SK-N-SH (cell line): Measurements from ENCODE around the gene DOCK4. TPM values are rescaled to one million over a fixed set of nuclear protein-coding genes. Genes with fewer than 3 reads are reported as not detected.
A peak's percentile ranks its signal among the peaks of the same experiment; 100 is the strongest.

Experiments used
- CTCF ChIA-PET: fragments of 300-600, 350-600 bp; formaldehyde crosslinking; extraction: SDS; loops from one replicate; lab custom pipeline; 2021; lab: Yijun Ruan, JAX
- POLR2A ChIA-PET: fragments of 350-600 bp; sonication (Branson Sonifier 250); formaldehyde crosslinking; extraction: SDS; loops from one replicate; lab custom pipeline; 2020; ENCODE audit warnings: antibody characterized with exemption, inconsistent platforms; lab: Yijun Ruan, JAX
- DNase-seq: peaks from one replicate; pipeline ENCODE4 v3.0.0; 2012
- H2AFZ ChIP-seq: fragments of 200-600 bp; sonication (generic); 2 replicates; pipeline ENCODE4 v1.8.1; 2016; ENCODE audit warnings: antibody characterized with exemption, mild to moderate bottlenecking, low read depth
- H3F3A ChIP-seq: fragments of 200-600 bp; sonication (generic); replicated peaks from 2 replicates; pipeline ENCODE3; 2016; ENCODE audit warnings: antibody characterized with exemption, mild to moderate bottlenecking; ENCODE audit not compliant: insufficient read depth
- H3K27ac ChIP-seq, 2 experiments: fragments of 200-500 bp in 1 of 2; fragments of 200-600 bp in 1 of 2; sonication (Bioruptor generic) in 1 of 2; sonication (generic), shearing (Covaris generic) in 1 of 2; 2 replicates each; pipeline versions ENCODE4 v1.5.1 to v1.6.1; 2014 to 2016; ENCODE audit warnings: low read depth in 2 of 2, inconsistent platforms in 1 of 2, low read length in 1 of 2, mild to moderate bottlenecking in 1 of 2, mixed read lengths in 1 of 2
- H3K27me3 ChIP-seq: fragments of 200-600 bp; sonication (generic), shearing (Covaris generic); 2 replicates; pipeline ENCODE4 v1.6.1; 2016; ENCODE audit warnings: mixed run types; ENCODE audit not compliant: insufficient read depth
- H3K36me3 ChIP-seq, 2 experiments: fragments of 200-500 bp in 1 of 2; fragments of 200-600 bp in 1 of 2; sonication (Bioruptor generic) in 1 of 2; sonication (generic) in 1 of 2; replicated peaks in 1 of 2; 2 replicates each; pipeline versions ENCODE3 to v1.5.1; 2014 to 2016; ENCODE audit warnings: low read length in 1 of 2, mild to moderate bottlenecking in 1 of 2; ENCODE audit not compliant: insufficient read depth in 2 of 2, control insufficient read depth in 1 of 2
- H3K4me1 ChIP-seq, 2 experiments: fragments of 200-500 bp in 1 of 2; fragments of 200-600 bp in 1 of 2; sonication (Bioruptor generic) in 1 of 2; sonication (generic), shearing (Covaris generic) in 1 of 2; 2 replicates each; pipeline versions ENCODE4 v1.5.1 to v1.6.1; 2014 to 2016; ENCODE audit warnings: low read depth in 1 of 2, low read length in 1 of 2, mixed run types in 1 of 2; ENCODE audit not compliant: insufficient read depth in 2 of 2, control insufficient read depth in 1 of 2
- H3K4me2 ChIP-seq: fragments of 200-600 bp; sonication (generic), shearing (Covaris generic); 2 replicates; pipeline ENCODE4 v1.6.1; 2017; ENCODE audit warnings: mixed run types
- H3K4me3 ChIP-seq, 2 experiments: fragments of 200-500 bp in 1 of 2; fragments of 200-600 bp in 1 of 2; sonication (Bioruptor generic) in 1 of 2; sonication (generic), shearing (Covaris generic) in 1 of 2; 2 replicates each; pipeline versions ENCODE4 v1.5.1 to v1.8.1; 2014 to 2016; ENCODE audit warnings: low read depth in 2 of 2, inconsistent platforms in 1 of 2, low read length in 1 of 2, mild to moderate bottlenecking in 1 of 2, mixed read lengths in 1 of 2, moderate library complexity in 1 of 2
- H3K79me2 ChIP-seq: fragments of 200-600 bp; sonication (generic); 2 replicates; pipeline ENCODE4 v1.8.1; 2017; ENCODE audit warnings: mild to moderate bottlenecking; ENCODE audit not compliant: insufficient read depth
- H3K9ac ChIP-seq: fragments of 200-600 bp; sonication (generic); 2 replicates; pipeline ENCODE4 v1.6.1; 2017; ENCODE audit warnings: mixed run types
- H3K9me2 ChIP-seq: fragments of 200-600 bp; sonication (generic); 2 replicates; pipeline ENCODE4 v1.6.1; 2017; ENCODE audit warnings: mixed run types
- H3K9me3 ChIP-seq: fragments of 200-600 bp; sonication (generic); 2 replicates; pipeline ENCODE4 v1.6.1; 2017; ENCODE audit warnings: mixed run types, mild to moderate bottlenecking, moderate library complexity
- H4K20me1 ChIP-seq: fragments of 200-600 bp; sonication (generic); 2 replicates; pipeline ENCODE4 v1.6.1; 2017; ENCODE audit warnings: mild to moderate bottlenecking, mixed run types; ENCODE audit not compliant: insufficient read depth
- CHD2 ChIP-seq: fragments of 150-350 bp; IDR thresholded peaks from 2 replicates; pipeline ENCODE4 v1.6.1; 2018; ENCODE audit warnings: low read length; ENCODE audit not compliant: partially characterized antibody
- EP300 ChIP-seq, 2 experiments: IDR thresholded peaks; 2 replicates each; pipeline versions ENCODE4 v1.4.0 to v1.6.1; 2012; ENCODE audit warnings: borderline replicate concordance in 1 of 2, low read depth in 1 of 2, low read length in 1 of 2
- EZH2phosphoT487 ChIP-seq: fragments of 200-600 bp; sonication (generic); IDR thresholded peaks from 2 replicates; pipeline ENCODE4 v1.6.1; 2017; ENCODE audit warnings: low read depth, mixed run types, mild to moderate bottlenecking, antibody characterized with exemption, moderate library complexity, borderline replicate concordance
- FOSL2 ChIP-seq: IDR thresholded peaks from 2 replicates; pipeline ENCODE4 v1.4.0; 2012; ENCODE audit warnings: low read depth, mild to moderate bottlenecking, moderate library complexity, borderline replicate concordance
- FOXJ3 ChIP-seq: sonication (generic); formaldehyde crosslinking; IDR thresholded peaks from 2 replicates; pipeline ENCODE4 v1.5.1; 2020; ENCODE audit warnings: mild to moderate bottlenecking, missing genetic modification reagents
- FOXM1 ChIP-seq: IDR thresholded peaks from 2 replicates; pipeline ENCODE4 v1.4.0; 2012; ENCODE audit warnings: low read depth, mild to moderate bottlenecking
- GABPA ChIP-seq: IDR thresholded peaks from 2 replicates; pipeline ENCODE4 v1.4.0; 2012; ENCODE audit warnings: low read depth, mild to moderate bottlenecking
- GATA2 ChIP-seq: sonication (generic); formaldehyde crosslinking; IDR thresholded peaks from 2 replicates; pipeline ENCODE4 v1.5.0; 2020; ENCODE audit warnings: mild to moderate bottlenecking, missing genetic modification reagents
- IRF3 ChIP-seq: fragments of 150-350 bp; IDR thresholded peaks from 2 replicates; pipeline ENCODE4 v1.6.1; 2016; ENCODE audit warnings: mild to moderate bottlenecking, low read depth, low read length
- JUND ChIP-seq: IDR thresholded peaks from 2 replicates; pipeline ENCODE4 v1.4.0; 2012
- NFIC ChIP-seq: IDR thresholded peaks from 2 replicates; pipeline ENCODE4 v1.4.0; 2012; ENCODE audit warnings: borderline replicate concordance
- NRF1 ChIP-seq: IDR thresholded peaks from 2 replicates; pipeline ENCODE4 v1.6.1; 2012; ENCODE audit warnings: low read depth, mild to moderate bottlenecking, low read length
- RAD21 ChIP-seq: IDR thresholded peaks from 2 replicates; pipeline ENCODE4 v1.6.1; 2012; ENCODE audit warnings: mild to moderate bottlenecking, low read length
- RCOR1 ChIP-seq: fragments of 150-350 bp; IDR thresholded peaks from 2 replicates; pipeline ENCODE4 v1.6.1; 2017; ENCODE audit warnings: antibody characterized with exemption, low read length
- REST ChIP-seq: IDR thresholded peaks from 2 replicates; pipeline ENCODE4 v1.6.1; 2012; ENCODE audit warnings: mild to moderate bottlenecking, low read depth, low read length, moderate library complexity
- RXRA ChIP-seq: IDR thresholded peaks from 2 replicates; pipeline ENCODE4 v1.4.0; 2012; ENCODE audit warnings: low read depth, mild to moderate bottlenecking, borderline replicate concordance
- SIN3A ChIP-seq: IDR thresholded peaks from 2 replicates; pipeline ENCODE4 v1.6.1; 2012; ENCODE audit warnings: low read depth, mild to moderate bottlenecking, low read length, moderate library complexity, borderline replicate concordance
- TCF12 ChIP-seq: IDR thresholded peaks from 2 replicates; pipeline ENCODE4 v1.4.0; 2012
- TEAD4 ChIP-seq: IDR thresholded peaks from 2 replicates; pipeline ENCODE4 v1.4.0; 2012; ENCODE audit warnings: mild to moderate bottlenecking, borderline replicate concordance; ENCODE audit not compliant: insufficient read depth
- ZBTB33 ChIP-seq: IDR thresholded peaks from 2 replicates; pipeline ENCODE4 v1.4.0; 2012; ENCODE audit warnings: low read depth, borderline replicate concordance
- WGBS: methylation state at CpG from one replicate; pipeline ENCODE4 v1.1.6; 2017; ENCODE audit warnings: low lambda C conversion rate; 5-methylcytosine and 5-hydroxymethylcytosine counted together
- polyA plus RNA-seq, 3 experiments: library from polyadenylated mRNA; depleted of rRNA; stranded (reverse); fragments of >200 nt; gene quantifications; 2 replicates each; pipeline ENCODE4 v1.2.3, GENCODE V29; 2012

Gene DOCK4
- polyA plus RNA-seq, 1 of the 3 experiments (the other 2 are of a cell fraction): 8.5 TPM

GRCh38 chr7:112202816-112203215 lies 3.4 kb downstream of the DOCK4 start:
- POLR2A ChIA-PET: no interaction called here
- 38% methylated on average over 2 of the region's 2 CpGs for WGBS
- Histone ChIP-seq H3K27me3 (no peaks in the 10 kb centered on the region), H2AFZ (no peak overlapping the region), H3K9me3 (no peaks in the 10 kb centered on the region), H3K9ac (no peak overlapping the region), H3F3A (no peaks in the 10 kb centered on the region), H3K4me1 (peaks cover 9 to 16% of the 10 kb centered on the region in 2 experiments; a peak in 3 of 4 replicates), H3K4me2 (no peak overlapping the region; the same call in 1 of the 2 replicates), H3K79me2 (peaks cover 32% of the 10 kb centered on the region), H4K20me1 (no peaks in the 10 kb centered on the region), H3K27ac (peak overlapping the region in 1 of 2 experiments; percentile 11; a peak in 1 of 4 replicates), H3K9me2 (no peaks in the 10 kb centered on the region), H3K36me3 (no peaks in the 10 kb centered on the region), H3K4me3 (no peak overlapping the region)
- TF ChIP-seq TEAD4 (no peak), NFIC (peak; percentile 73)
- CTCF ChIA-PET: interaction anchor here (0.6 to 2.5 kb wide), 10 partner anchors 20 to 440 kb away, joined by 3 to 9 read pairs (median 3); no protein-coding TSS in a partner anchor
- peak; percentile 30 for DNase-seq

- no peaks in the 10 kb centered on the region for H3F3A ChIP-seq
- H3K79me2 ChIP-seq: peaks cover 23% of the 10 kb centered on the region
- H3K9ac ChIP-seq: no peak overlapping the region
- H3K4me2 ChIP-seq: no peak overlapping the region
- no peak overlapping the region for H3K4me3 ChIP-seq
- no peak overlapping the region for H2AFZ ChIP-seq
- H4K20me1 ChIP-seq: no peaks in the 10 kb centered on the region
- H3K27ac ChIP-seq: no peak overlapping the region
- no peaks in the 10 kb centered on the region for H3K27me3 ChIP-seq
- H3K4me1 ChIP-seq: peaks cover 9% of the 10 kb centered on the region in 2 experiments; a peak in 3 of 4 replicates
- POLR2A ChIA-PET: no interaction called here
- H3K9me3 ChIP-seq: no peaks in the 10 kb centered on the region
- CTCF ChIA-PET: interaction anchor here (1.1 to 2.2 kb wide), 2 partner anchors 346 to 439 kb away, joined by 5 to 9 read pairs; no protein-coding TSS in a partner anchor
- TF ChIP-seq FOXJ3 (CRISPR knock-in tag) (no peak), NRF1 (no peak), FOXM1 (no peak), IRF3 (no peak), ZBTB33 (no peak), TCF12 (no peak), TEAD4 (no peak), FOSL2 (no peak), RCOR1 (no peak), EP300 (IDR thresholded peaks at IDR 0.05; ENCODE audit: borderline replicate concordance in 1 of 2, low read depth in 1 of 2, low read length in 1 of 2) (no peak), REST (no peak), JUND (no peak), RAD21 (no peak), GABPA (no peak), GATA2 (no peak), RXRA (no peak), EZH2phosphoT487 (no peak), CHD2 (no peak), SIN3A (no peak)
- no peaks in the 10 kb centered on the region for H3K36me3 ChIP-seq
- no peak for DNase-seq
- H3K9me2 ChIP-seq: no peaks in the 10 kb centered on the region
These were observed 4.4 kb downstream of the DOCK4 start for GRCh38 chr7:112201839-112202238.
